ENCODE data around the gene RAD51B. TPM values are rescaled to one million over a fixed set of nuclear protein-coding genes. Genes with fewer than 3 reads are reported as not detected.

RAD51B gene
- total RNA-seq, 1 experiment from 2014 or later: 20.0 TPM

GRCh38 chr14:67852926-67853604, 33.5 kb downstream of the RAD51B start:
- Histone ChIP-seq H3K4me3 (replicated peaks in 1 of 2; ENCODE audit: low read depth in 1 of 2, low read length in 2 of 2) (no peak overlapping the region), H3K9ac (ENCODE audit: low read length) (no peak overlapping the region), H3K4me2 (ENCODE audit: low read length) (no peak overlapping the region), H4K20me1 (ENCODE audit: insufficient read depth) (no peaks in the 10 kb centered on the region), H3K9me3 (ENCODE audit: control insufficient read depth in 1 of 2, insufficient read depth in 1 of 2, low read depth in 1 of 2, low read length in 2 of 2) (no peaks in the 10 kb centered on the region), H3K27me3 (ENCODE audit: insufficient read depth, low read length) (no peaks in the 10 kb centered on the region), H3K27ac (ENCODE audit: low read depth, low read length) (no peak overlapping the region), H3K4me1 (ENCODE audit: control insufficient read depth in 1 of 2, insufficient read depth in 2 of 2, low read length in 2 of 2) (no peaks in the 10 kb centered on the region), H3K79me2 (ENCODE audit: insufficient read depth, low read length) (no peaks in the 10 kb centered on the region), H3K36me3 (ENCODE audit: control insufficient read depth in 1 of 2, insufficient read depth in 2 of 2, low read length in 2 of 2) (no peaks in the 10 kb centered on the region), H2AFZ (ENCODE audit: low read depth, low read length, poor library complexity, severe bottlenecking) (no peak overlapping the region), H3K9me2 (ENCODE audit: insufficient read depth) (no peaks in the 10 kb centered on the region)
- DNase-seq (ENCODE audit: low read depth, low spot score) (no peak), ATAC-seq (no peak)
- TF ChIP-seq EZH2phosphoT487 (IDR thresholded peaks at IDR 0.05; ENCODE audit: borderline replicate concordance) (no peak), SIN3A (IDR thresholded peaks at IDR 0.05; ENCODE audit: low read depth) (no peak), YY1 (IDR thresholded peaks at IDR 0.05; ENCODE audit: extremely low read depth, insufficient replicate concordance, low read depth, low read length) (no peak), TCF7L2 (IDR thresholded peaks at IDR 0.05; ENCODE audit: borderline replicate concordance, extremely low read depth, insufficient read depth, insufficient read length) (no peak), CBX3 (IDR thresholded peaks at IDR 0.05; ENCODE audit: low read depth) (no peak), FOSL1 (IDR thresholded peaks at IDR 0.05; ENCODE audit: low read depth) (no peak), CEBPB (IDR thresholded peaks at IDR 0.05; ENCODE audit: low read depth) (no peak), EGR1 (IDR thresholded peaks at IDR 0.05; ENCODE audit: low read depth) (no peak), POLR2AphosphoS5 (IDR thresholded peaks at IDR 0.05; ENCODE audit: low read depth, low read length) (no peak)
- TF ChIP-seq, protein P1, sequence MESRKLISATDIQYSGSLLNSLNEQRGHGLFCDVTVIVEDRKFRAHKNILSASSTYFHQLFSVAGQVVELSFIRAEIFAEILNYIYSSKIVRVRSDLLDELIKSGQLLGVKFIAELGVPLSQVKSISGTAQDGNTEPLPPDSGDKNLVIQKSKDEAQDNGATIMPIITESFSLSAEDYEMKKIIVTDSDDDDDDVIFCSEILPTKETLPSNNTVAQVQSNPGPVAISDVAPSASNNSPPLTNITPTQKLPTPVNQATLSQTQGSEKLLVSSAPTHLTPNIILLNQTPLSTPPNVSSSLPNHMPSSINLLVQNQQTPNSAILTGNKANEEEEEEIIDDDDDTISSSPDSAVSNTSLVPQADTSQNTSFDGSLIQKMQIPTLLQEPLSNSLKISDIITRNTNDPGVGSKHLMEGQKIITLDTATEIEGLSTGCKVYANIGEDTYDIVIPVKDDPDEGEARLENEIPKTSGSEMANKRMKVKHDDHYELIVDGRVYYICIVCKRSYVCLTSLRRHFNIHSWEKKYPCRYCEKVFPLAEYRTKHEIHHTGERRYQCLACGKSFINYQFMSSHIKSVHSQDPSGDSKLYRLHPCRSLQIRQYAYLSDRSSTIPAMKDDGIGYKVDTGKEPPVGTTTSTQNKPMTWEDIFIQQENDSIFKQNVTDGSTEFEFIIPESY (IDR thresholded peaks at IDR 0.05; ENCODE audit: extremely low read depth, insufficient replicate concordance, low read length): no peak
- TF ChIP-seq, protein P2, sequence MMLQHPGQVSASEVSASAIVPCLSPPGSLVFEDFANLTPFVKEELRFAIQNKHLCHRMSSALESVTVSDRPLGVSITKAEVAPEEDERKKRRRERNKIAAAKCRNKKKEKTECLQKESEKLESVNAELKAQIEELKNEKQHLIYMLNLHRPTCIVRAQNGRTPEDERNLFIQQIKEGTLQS (IDR thresholded peaks at IDR 0.05): no peak
- POLR2A ChIA-PET: no interaction called here
- CTCF ChIA-PET: no interaction called here
- intact Hi-C loops (cut with micrococcal nuclease): no loop called here
- RAD21 ChIA-PET (ENCODE audit: low non-redundant PET in 1 of 2, low total read pairs in 2 of 2, uncharacterized antibody in 2 of 2, unreplicated experiment in 2 of 2): no interaction called here
- BruUV-seq (replicated peaks): no TSS peak

Data from HCT116 (cell line).